OCI-M2 (cell line): ENCODE data around the gene NOXA1.
"Not testable (repeated sequence)": the region's sequence is repeated elsewhere in the genome, so short reads cannot be mapped to it uniquely, and the experiment has no call there.

Source experiments
- DNase-seq: peaks from one replicate; lab custom pipeline; 2025; ENCODE audit not compliant: unreplicated experiment; lab: John Stamatoyannopoulos, UW

The NOXA1 gene

GRCh38 chr9:137462986-137463930, 40.1 kb downstream of the NOXA1 start:
- DNase-seq, result no peak

DNA sequence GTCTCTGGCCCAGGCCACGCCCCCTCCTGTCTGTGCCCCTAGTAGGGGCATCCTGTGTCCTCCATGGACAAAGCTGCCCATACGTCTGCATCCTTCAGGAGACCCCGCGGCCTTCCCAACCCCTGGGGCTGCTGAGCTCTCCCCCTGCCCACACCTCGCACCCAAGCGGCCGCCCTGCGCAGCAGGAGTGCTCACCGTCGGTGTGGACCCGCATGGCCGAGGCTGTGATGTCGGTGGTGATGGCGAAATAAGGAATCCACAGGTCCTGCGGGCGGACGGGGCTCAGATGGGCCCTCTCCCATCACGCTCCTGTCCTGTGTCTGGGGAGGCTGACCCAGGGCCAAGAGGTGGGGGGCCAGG, 40.7 kb downstream of the NOXA1 start:
- DNase-seq, result no peak

DNA sequence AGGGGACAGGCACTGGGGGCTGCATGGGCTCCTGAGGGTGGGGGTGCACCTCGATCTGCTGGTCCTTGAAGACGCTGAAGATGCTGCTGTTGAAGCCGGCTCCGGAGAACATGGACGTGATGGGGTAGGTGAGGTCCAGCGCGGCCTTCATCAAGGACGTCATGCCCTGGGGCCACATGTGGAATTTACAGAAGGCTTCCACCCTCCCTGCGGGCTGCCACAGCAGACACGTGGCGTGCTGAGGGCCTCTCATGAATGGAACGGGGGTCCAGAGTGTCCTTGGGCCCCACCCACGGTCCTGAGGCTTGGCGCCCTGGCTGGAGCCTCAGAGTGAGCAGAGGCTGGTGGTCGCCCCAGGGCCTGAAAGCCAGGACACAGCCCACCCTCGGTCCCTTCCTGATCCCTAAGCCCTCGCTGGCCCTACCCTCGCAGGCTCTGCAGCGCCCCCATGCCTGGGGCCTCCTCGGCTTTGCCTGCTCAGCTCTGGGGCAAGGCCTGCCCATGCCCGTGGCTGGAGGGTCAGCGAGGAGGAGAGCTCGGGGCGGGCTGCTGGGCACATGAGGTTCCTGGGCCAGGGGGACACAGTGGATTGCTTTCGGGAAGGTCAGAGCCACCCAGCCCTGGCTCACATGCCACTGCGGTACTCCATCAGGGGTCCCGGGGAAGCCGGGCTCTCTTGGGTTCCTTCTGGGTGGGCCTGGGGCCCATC, 41.3 kb downstream of the NOXA1 start:
- DNase-seq, result no peak

- no peak for DNase-seq
Measured at GRCh38 chr9:137465000-137465719, 42.0 kb downstream of the NOXA1 start.

- no peak for DNase-seq
Measured at GRCh38 chr9:137465720-137466388, 42.7 kb downstream of the NOXA1 start.

DNA sequence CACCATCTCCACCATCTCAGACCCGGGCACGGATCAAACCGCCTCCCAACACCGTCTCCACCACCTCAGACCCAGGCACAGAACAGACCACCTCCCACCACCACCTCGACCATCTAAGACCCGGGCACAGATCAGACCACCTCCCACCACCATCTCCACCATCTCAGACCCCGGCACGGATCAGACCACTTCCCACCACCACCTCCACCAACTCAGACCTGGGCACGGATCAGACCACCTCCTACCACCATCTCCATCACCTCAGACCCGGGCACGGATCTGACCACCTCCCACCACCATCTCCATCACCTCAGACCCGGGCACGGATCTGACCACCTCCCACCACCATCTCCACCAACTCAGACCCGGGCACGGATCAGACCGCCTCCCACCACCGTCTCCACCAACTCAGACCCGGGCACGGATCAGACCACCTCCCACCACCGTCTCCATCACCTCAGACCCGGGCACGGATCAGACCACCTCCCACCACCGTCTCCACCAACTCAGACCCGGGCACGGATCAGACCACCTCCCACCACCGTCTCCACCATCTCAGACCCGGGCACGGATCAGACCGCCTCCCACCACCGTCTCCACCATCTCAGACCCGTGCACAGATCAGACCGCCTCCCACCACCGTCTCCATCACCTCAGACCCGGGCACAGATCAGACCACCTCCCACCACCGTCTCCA, 43.3 kb downstream of the NOXA1 start:
- DNase-seq, result not testable (repeated sequence)

DNA sequence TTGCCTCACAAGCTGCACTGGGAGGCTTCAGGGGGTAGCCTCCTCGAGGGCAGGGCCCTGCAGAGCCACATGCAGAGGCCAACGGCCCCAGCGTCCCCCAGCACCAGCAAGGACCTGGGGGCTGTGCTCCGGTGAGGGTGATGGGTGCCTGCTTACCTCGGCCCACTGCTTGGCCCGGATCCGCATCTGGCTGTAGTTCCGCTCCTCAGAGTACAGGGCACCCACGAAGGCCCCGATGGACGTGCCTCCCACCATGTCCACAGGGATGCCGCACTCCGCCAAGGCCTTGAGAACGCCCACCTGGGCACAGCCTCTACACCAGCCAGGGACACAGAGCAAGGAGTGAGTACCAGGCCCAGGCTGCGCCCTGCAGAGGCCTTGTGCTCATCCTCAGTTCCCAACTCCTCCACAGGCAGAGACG, 44.0 kb downstream of the NOXA1 start:
- no peak for DNase-seq

DNA sequence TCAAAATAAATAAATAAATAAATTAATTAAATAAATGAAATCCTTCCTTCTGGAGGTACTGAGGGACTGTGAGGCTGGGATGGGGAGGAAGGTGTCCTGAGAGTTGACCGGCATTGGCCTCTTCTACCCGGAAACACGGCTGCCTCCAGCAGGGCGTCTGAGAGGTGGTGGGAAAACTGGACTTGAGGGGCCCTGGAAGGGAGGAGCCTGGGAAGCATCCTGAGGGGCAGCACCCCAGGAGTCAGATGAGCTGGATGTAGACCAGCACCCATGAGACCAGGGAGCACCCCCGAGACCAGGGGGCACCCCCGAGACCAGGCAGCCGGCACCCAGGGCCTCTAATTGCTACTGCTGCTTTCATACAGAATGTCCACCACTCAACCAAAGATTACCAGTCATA, 44.7 kb downstream of the NOXA1 start:
- no peak for DNase-seq

DNA sequence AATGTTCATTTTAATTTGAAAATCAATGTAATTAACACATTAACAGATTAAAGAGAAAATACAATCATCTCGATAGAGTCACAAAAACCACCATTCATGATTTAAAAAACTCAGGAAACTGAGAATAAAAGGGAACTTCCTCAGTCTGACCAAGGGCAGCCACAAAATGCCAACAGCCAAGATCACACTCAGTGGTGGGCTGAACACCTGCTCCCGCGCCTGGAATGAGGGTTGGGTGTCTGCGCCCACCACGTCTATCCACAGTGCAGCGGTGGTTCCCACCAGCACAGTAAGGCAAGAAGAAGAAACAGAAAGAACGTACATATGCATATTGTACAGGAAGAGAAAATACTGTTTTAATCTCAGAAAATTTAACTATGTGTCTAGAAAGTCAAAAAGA, 47.6 kb downstream of the NOXA1 start:
- DNase-seq, result no peak

GRCh38 chr9:137474271-137474670, 51.1 kb downstream of the NOXA1 start:
- DNase-seq, result no peak

- no peak for DNase-seq
Measured at GRCh38 chr9:137475666-137476065, 52.5 kb downstream of the NOXA1 start.

- DNase-seq, result no peak
Measured at GRCh38 chr9:137476856-137477255, 53.7 kb downstream of the NOXA1 start.

DNA sequence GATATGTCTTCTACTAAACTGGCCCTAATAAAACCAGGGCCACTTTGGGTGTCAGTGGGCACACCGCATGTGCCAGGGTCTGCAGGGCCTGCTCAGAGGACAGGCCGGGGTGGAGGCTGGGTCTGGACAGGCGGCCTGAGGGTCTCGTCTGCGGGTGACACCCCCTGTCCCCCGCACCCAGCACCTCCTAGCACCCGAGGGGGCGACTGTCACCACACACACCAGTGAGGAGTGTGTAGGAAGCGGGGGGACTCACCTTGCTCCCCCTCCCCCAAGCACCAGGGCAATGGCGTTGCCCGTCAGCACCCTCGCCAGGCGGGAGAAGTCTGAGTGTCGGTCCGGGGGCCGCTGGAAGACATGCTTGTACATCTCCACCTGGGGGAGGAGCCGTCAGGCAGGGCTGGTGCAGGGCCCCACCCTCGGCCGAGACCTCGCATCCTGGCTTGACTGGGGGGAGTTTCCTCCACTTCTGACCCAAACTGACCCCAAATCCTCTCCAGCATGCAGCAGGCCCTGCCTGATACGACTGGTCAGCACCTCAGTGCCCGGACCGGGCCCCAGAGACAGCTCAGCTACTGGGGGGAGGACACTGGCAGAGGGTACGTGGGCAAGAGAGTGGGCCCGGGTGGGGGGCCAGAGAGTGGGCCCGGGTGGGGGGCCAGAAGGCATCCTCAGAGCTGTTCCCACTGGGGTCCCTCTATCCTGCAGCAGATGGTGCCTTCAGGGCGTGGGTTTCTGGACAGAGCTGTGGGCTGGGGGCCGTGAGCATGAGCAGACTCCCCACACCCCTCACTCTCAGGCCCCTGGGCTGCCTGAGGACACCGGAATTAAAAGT, 54.8 kb downstream of the NOXA1 start:
- no peak for DNase-seq

- no peak for DNase-seq
Measured at GRCh38 chr9:137478613-137478961, 55.4 kb downstream of the NOXA1 start.

DNA sequence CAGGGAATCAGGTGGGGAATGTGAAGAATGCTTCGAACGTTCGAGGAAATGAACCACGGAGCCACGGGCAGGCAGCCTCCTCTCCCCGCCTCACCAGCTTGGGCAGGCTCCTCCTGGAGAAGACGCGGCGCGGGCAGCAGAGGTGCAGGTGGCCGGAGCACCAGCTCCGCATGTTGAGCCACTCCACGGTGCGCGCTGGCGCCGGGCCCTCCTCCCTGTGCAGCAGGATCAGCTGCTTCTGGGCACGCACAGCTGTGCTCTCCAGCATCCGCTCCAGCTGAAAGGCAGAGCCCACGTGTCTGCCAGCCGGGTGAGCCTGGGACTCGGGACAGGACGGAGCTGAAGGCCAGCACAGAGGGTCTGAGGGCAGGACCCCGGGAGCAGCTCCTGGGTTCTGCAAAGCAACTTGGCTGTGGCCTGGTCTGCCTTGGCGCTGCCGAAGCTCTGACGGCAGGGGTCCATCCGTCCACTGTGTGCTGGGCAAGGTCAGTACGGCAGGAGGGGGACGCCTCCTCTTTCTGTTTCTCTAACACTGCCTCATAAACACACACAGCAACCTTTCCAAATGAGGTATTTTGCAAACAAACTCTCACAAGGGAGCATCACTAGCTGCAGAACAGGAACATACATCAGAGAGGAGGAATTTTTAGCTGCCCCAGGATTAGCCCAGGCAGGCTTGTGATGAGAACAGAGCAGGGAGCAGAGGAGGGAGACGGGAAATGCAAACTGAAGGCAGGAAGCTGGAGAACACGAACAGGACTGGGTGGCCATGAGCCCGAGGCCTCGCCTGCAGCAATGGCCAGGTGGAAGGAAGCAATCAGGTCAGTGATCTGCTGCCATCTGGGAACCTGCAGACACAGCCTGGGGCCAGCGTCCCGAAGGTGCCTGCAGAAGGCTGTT, 56.0 kb downstream of the NOXA1 start:
- no peak for DNase-seq

DNA sequence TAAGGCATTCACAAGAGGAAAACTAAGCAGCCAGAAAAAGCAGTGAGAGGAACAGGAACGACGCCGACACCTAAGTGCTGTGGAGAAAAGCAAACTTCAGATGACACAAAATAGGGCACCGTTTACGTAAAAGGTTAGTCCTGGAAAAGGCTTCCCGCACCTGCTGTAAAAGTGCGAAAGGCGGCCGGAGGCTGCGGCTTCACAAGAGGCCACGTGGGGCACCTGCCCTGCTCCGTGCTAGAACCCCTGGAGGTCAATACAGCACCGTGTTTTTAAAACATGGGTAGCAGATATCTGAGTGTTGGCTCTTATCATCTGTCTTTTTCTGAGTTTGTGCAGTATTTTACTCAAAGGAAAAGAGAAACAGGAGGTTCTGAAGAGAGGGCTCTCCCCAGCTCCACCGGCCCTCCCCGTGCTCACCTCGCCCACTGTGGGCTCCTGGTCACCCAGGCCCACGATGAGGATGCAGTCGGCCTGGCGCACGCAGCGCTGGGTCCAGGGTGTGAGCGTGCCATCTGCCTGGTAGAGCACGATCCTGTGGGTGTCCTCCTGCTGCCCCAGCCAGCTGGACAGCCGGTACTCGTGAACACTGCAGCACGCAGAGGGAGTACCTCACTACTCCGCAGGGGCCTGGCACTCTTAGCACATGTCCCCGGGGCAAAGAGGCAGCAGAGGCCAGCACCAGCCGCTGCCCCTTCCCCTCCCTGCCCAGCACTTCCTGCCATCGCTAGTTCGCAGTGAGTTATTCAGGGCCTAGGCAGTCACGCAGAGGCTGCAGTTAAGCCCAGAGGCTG, 56.9 kb downstream of the NOXA1 start:
- DNase-seq, result no peak

DNA sequence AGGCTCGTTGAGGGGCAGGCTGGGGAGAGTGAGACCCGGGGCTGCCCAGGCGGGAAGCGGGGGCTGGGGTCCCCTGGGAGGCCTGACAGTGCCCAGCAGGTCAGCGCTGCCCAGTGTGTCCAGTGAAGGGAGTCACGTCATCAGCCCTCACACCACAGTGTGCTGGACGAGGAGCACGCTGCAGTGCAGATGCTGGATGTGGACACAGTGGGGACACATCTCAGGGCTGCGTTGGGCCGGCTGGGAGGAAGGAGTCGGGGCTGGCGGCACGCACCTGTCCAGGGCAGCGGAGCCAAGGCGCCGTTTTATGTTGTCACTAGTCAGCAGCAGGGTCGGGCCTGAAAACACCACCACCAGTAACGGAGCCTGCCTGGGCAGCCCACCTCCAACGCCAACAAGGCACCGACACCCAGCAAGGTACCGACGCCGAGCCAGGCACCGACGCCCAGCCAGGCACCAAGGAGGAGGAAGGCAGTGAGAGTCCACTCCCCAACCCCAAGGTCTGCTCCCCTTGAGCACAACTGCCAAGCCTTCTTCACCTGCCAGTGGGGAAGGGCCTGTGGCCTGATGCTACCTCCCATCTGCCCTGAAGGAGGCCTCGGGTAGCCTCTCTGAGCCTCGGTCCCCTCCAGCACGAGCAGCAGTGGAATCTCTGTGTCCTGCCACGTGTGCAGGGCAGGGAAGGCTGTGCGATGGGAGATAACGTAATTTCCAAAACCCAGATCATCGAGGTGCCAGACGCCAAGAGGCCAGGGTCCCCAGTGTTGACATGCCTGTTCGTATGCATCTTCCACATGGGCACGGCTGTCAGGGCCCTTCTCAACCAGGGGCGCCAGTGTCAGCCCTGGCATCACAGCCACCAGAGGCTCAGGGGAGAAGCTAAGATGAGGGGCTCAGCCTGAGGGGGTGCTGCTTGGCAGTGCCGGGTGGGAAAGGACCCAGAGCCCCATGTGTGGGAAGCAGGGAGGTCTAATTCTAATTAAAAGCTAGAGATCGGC, 57.8 kb downstream of the NOXA1 start:
- DNase-seq, result no peak
